ENCODE data around the gene TPPP3. TPM values are rescaled to one million over a fixed set of nuclear protein-coding genes. Genes with fewer than 3 reads are reported as not detected.

TPPP3 gene
- total RNA-seq, 1 experiment from 2014 or later, result 0.28 TPM

DNA sequence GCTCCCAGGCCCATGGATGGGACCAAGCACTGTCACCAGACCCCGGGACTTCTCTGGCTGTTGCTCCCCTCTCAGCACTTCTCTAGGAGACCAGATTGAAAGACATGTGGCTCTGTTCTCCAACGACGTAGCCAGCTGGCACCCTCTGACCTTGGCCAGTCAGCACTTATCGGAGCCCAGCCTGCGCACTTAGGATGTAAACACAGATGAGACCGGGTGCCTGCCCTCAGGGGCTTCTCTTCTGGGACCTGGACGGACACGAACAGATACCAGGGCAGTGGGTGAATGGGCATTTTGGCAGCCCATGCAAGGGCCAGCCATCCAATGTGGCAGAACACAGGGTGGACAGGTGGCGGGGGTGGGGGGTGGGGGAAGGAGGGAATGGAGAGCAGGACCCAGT, 16.3 kb upstream of the TPPP3 start:
- no peak overlapping the region for H3K4me3 ChIP-seq (ENCODE audit: low read depth, low read length, poor library complexity, severe bottlenecking)
- no peaks in the 10 kb centered on the region for H3K4me1 ChIP-seq (ENCODE audit: insufficient read depth, low read length, poor library complexity, severe bottlenecking)
- no TSS peak for BruUV-seq (replicated peaks)
- H3K36me3 ChIP-seq (ENCODE audit: insufficient read depth, low read length, poor library complexity, severe bottlenecking), result no peaks in the 10 kb centered on the region
- no peak for DNase-seq (ENCODE audit: low spot score)
- ChIA-PET POLR2A (ENCODE audit: low non-redundant PET) (interaction anchor here (0.6 kb wide), 1 partner anchor 80 kb away, joined by 5 read pairs; no protein-coding TSS in a partner anchor), CTCF (no interaction called here)
- intact Hi-C loops (cut with micrococcal nuclease; ENCODE audit: unreplicated experiment), result no loop called here
- no peaks in the 10 kb centered on the region for H3K27me3 ChIP-seq (replicated peaks; ENCODE audit: insufficient read depth, low read depth, low read length, poor library complexity)
- H3K9me3 ChIP-seq (ENCODE audit: low read depth, low read length, poor library complexity, severe bottlenecking), result no peaks in the 10 kb centered on the region
- H3K27ac ChIP-seq (ENCODE audit: low read depth, low read length, poor library complexity, severe bottlenecking), result no peak overlapping the region
- no peak for TF ChIP-seq EZH2 (IDR thresholded peaks at IDR 0.05; ENCODE audit: borderline replicate concordance, low read depth, low read length, poor library complexity, severe bottlenecking)
- TF ChIP-seq CTCF (conservative IDR thresholded peaks at IDR 0.05; ENCODE audit: low read depth, low read length), result no peak

DNA sequence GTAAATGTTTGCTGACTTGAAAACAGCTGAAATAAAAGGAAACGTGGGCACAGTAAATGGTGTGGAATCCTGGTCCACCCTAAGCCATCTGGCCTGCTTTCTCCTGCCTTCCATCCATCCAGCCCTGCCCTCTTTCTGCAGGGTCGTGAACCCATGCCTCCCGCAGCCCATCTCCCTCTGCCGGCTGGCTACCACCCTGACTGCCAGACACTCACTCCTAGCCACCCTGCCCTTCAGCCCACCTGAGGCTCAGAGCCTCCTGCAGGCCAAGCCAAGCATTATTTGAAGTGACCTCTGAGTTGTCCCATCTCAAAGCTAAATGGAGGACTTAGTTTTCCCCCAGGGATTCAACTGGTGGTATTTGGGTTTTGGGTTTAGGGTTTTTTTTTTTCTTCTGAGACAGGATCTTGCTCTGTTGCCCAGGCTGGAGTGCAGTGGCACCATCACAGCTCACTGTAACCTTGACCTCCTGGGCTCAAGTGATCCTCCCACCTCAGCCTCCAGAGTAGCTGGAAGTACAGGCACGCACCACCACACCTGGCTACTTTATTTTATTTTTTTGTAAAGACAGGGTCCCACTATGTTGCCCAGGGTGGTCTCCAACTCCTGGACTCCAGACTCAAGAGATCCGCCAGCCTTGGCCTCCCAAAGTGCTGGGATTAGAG, 14.6 kb upstream of the TPPP3 start:
- no peaks in the 10 kb centered on the region for H3K4me1 ChIP-seq (ENCODE audit: insufficient read depth, low read length, poor library complexity, severe bottlenecking)
- intact Hi-C loops (cut with micrococcal nuclease; ENCODE audit: unreplicated experiment), result no loop called here

DNA sequence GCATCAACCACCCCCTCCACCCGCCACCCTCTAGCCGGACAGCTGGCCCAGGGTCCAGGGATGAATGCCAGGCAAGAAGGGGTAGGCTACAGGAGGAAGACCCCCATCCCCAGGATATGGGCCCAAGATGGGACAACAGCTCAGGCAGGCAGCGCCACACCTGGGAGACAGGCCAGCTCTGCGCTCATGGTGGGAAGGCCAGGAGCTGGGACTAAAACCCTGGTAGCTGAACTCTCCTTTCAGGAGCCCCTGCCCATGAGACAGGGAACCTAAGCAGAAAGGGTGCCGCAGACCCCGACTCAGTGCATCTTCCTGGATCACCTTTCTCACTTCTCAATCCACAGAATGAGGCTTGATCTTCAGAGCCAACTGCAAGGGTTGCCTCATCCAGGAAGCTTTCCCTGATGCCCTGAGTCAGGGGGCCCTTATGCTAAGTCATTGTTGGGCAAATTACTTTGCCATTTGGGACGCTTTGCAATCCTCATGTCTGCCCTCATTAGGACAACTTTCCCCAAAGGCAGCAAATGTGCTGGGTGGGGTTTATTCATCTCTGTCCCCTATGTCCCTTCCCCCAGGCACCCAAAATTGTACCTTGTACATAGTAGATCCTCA, 14.0 kb upstream of the TPPP3 start:
- Histone ChIP-seq H3K27me3 (replicated peaks; ENCODE audit: insufficient read depth, low read depth, low read length, poor library complexity) (no peaks in the 10 kb centered on the region), H3K4me1 (ENCODE audit: insufficient read depth, low read length, poor library complexity, severe bottlenecking) (no peaks in the 10 kb centered on the region), H3K36me3 (ENCODE audit: insufficient read depth, low read length, poor library complexity, severe bottlenecking) (no peaks in the 10 kb centered on the region), H3K27ac (ENCODE audit: low read depth, low read length, poor library complexity, severe bottlenecking) (no peak overlapping the region), H3K9me3 (ENCODE audit: low read depth, low read length, poor library complexity, severe bottlenecking) (no peaks in the 10 kb centered on the region), H3K4me3 (ENCODE audit: low read depth, low read length, poor library complexity, severe bottlenecking) (no peak overlapping the region)
- ChIA-PET CTCF (no interaction called here), POLR2A (ENCODE audit: low non-redundant PET) (no interaction called here)
- BruUV-seq (replicated peaks), result no TSS peak
- TF ChIP-seq EZH2 (IDR thresholded peaks at IDR 0.05; ENCODE audit: borderline replicate concordance, low read depth, low read length, poor library complexity, severe bottlenecking) (no peak), CTCF (conservative IDR thresholded peaks at IDR 0.05; ENCODE audit: low read depth, low read length) (no peak)
- no peak for DNase-seq (ENCODE audit: low spot score)
- intact Hi-C loops (cut with micrococcal nuclease; ENCODE audit: unreplicated experiment), result no loop called here

More for the DNA sequence above, 14.6 kb upstream of the TPPP3 start:
- Histone ChIP-seq H3K27ac (ENCODE audit: low read depth, low read length, poor library complexity, severe bottlenecking) (no peak overlapping the region), H3K36me3 (ENCODE audit: insufficient read depth, low read length, poor library complexity, severe bottlenecking) (no peaks in the 10 kb centered on the region), H3K9me3 (ENCODE audit: low read depth, low read length, poor library complexity, severe bottlenecking) (no peaks in the 10 kb centered on the region), H3K4me3 (ENCODE audit: low read depth, low read length, poor library complexity, severe bottlenecking) (no peak overlapping the region), H3K27me3 (replicated peaks; ENCODE audit: insufficient read depth, low read depth, low read length, poor library complexity) (no peaks in the 10 kb centered on the region)
- DNase-seq (ENCODE audit: low spot score), result no peak
- CTCF ChIA-PET, result interaction anchor here (1.6 kb wide), 1 partner anchor 8 kb away, joined by 5 read pairs; no protein-coding TSS in a partner anchor
- POLR2A ChIA-PET (ENCODE audit: low non-redundant PET), result no interaction called here
- TF ChIP-seq EZH2 (IDR thresholded peaks at IDR 0.05; ENCODE audit: borderline replicate concordance, low read depth, low read length, poor library complexity, severe bottlenecking) (no peak), CTCF (conservative IDR thresholded peaks at IDR 0.05; ENCODE audit: low read depth, low read length) (no peak)
- no TSS peak for BruUV-seq (replicated peaks)
